Middle frontal gyrus (tissue), 1 donor: ENCODE data around the gene OTUD5.

Experiments used
- DNase-seq: peaks from one replicate; pipeline ENCODE4 v3.0.0-alpha.2; 2015; ENCODE audit warnings: low spot score; ENCODE audit errors: extremely low spot score

OTUD5 gene

GRCh38 chrX:48972220-48973164 lies 15.1 kb upstream of the OTUD5 start:
- no peak for DNase-seq

GRCh38 chrX:48971249-48972219 lies 14.1 kb upstream of the OTUD5 start, which contains the start of gene KCND1:
TSS of gene KCND1 (minus strand) at chrX:48971844. CDS start at chrX:48970271, 1,573 bp downstream.
- DNase-seq, result no peak

GRCh38 chrX:48969471-48969870 lies 12.1 kb upstream of the OTUD5 start:
- no peak for DNase-seq

DNA sequence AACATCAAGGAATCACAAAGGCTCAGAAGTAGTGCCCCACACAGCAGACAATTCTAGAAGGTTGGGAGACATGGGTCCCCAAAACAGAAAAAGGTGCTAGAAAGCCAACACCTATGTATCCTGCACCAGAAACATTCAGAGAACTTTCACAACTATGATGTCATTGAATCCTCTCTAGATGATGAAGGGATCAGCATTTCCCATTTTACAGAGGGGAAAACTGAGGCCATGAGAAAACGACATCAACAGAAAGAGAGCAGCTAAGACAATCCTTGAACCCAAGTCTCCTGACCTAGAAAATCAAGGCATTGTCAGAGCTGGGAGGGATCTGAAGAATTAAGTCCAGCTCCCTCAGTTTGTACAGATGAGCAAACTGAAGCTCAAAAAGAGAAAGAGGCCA lies 11.0 kb upstream of the OTUD5 start:
- no peak for DNase-seq

DNA sequence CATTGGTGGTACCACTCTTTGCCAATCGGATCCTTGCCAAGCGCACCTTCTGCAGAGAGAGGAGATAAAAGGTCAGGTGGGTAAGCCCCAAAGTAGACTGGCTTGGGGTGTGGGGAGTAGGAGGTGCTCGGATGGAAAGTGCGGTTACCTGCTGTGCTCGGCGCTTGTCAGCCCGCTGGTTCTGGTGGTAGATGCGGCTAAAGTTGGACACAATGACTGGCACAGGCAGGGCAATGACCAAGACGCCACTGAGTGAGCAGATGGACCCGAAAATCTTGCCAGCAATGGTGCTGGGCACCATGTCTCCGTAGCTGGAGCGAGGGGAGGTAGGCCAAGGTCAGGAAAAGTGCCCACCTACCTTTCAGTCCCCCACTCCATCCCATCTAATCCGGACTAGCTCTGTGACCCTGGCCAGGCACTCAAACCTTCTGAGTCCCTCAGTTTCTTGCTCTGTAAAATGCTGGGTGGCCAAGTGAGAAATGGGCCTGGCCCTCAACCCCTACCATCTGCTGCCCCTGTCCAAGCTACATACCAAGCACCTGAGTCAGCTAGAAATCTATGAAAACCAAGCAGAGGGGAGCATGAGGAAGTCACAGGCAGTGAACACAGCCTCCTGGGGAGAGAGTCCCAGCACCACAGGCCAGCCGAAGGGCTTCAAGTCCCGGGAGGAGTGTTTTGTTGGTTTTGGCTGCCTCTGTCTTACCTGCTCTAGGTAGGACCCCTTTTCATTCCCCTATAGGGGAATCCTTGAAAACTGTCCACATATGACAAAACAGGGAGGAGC lies 9.6 kb upstream of the OTUD5 start:
- no peak for DNase-seq

GRCh38 chrX:48965959-48966358 lies 8.6 kb upstream of the OTUD5 start:
- DNase-seq, result no peak

DNA sequence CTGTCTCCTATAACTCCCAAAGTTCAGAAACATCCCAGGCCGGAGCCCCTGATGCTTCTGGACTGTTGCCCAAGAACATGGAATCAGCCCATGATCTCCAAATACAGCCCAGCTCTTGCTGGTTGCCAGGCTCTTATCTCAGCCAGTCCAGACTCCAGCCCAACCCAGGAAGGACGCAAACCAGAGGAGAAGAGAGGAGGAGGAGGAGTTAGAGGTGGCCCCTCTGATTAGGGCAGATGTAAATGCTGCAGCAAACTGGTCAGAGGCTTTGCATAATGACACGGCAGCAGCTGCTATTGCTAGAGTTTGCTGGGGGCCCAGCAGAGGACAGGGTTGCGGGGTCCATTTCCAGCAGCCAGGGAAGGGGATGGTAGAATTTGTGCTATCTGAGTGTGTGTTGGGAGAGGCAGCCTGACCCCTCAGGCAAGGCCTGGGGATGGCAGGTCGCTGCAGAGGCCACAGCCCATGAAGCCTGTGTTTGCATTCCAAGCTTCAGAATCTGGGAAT lies 4.2 kb upstream of the OTUD5 start:
- no peak for DNase-seq

DNA sequence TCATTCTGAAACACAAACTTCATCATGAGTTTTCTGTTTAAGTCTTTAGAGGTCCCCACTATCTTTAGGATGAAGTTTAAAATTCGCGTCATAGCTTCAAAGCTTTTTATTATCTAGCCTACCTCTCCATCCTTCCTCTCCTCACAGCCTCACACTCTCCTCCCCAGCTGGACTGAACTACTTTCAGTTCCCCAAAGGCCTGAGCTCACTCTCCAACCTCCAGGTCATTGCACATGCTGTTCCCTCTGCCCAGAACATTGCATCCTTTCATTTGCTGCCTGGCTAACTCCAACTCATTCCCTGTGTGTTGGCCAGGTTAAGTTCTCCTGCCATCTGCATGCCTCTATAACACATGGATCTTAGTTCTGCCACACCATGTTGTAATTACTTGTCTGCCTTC lies 2.9 kb upstream of the OTUD5 start:
- no peak for DNase-seq

DNA sequence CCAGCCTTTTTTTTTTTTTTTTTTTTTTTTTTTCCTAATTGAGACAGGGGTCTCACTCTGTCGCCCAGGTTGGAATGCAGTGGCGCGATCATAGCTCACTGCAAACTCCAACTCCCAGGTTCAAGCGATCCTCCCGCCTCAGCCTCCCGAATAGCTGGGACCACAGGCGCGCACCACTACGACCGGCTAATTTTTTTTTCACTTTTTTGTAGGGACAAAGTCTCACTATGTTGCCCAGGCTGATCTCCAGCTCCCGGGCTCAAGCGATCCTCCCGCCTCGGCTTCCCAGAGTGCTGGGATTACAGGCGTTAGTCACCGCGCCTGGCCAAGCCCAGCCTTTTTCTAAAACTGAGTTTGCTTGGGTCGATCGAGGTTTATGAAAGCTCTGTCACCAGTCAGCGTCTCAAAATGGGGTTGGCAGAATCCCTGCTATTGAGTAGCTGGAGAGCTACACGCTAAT lies 1.3 kb upstream of the OTUD5 start:
- DNase-seq, result no peak

DNA sequence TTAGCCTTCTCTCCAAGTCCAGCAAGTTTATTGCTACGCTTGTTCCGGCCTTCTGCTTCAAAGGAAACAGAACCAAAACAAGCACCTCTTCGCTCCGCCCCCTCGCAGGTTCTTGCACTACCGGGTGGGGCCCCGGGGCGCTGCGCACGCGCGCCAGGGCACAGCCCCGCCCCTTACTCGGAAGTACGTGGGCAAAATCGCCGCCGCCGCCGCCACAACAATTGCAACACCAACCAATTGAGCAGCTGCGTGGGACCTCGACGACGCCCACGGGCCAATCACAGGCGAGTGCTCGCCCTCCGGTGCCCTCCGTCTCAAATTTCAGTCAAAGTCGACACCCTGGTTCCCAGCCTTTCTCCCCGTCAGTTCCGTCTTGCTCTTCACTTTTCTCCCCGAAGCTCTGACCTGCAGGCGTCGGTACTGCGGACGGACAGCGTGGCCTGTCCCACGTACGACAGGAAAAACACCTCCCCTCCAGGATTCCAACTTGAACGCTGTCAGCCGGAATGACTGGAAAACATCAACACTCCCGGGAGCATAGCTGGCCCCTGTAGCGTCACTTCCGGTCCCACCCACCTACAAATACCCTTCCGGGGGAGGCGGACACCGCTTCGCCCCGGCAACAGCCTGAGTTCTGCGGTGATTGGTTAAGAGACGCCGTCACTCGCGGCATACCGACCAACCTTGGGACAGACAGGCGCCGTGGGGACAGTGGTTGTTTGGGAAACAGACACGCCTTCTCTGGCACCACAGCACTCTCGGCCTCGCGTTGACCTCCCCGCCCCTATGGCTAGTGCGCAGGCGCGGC lies 624 bp upstream of the OTUD5 start:
- DNase-seq, result peak; percentile 87

GRCh38 chrX:48956728-48957414 lies 536 bp downstream of the OTUD5 start:
- no peak for DNase-seq

- no peak for DNase-seq
Measured at GRCh38 chrX:48948589-48948988, 8.8 kb downstream of the OTUD5 start.

GRCh38 chrX:48945517-48946348 lies 11.7 kb downstream of the OTUD5 start:
- no peak for DNase-seq

- DNase-seq, result no peak
Measured at GRCh38 chrX:48942895-48943294, 14.5 kb downstream of the OTUD5 start.

DNA sequence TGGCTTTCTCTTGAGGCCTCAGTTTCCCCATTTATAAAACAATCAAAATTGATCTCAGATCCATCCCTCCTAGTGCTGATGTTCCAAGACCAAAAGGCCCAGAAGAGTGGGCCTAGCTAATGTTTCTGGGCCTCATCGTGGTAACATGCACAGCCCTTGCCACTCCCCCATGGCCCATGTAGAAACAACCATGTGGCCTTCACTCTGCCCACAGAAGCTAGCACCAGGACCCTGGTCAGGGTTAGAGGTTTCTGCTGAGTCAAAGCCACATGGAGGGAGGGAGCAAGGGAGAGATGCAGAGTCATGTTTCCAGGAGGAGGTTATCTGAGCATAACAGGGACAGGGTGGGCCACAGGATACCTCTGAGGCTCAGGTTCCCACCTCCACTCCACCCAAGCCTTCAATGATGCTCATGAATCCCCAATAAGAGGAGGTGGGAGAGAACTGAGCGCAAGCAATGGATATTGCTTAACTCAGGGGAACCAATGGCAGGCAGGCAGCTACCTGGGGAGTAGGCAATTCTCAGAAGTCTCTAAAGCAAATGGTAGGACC lies 16.9 kb downstream of the OTUD5 start:
- no peak for DNase-seq

DNA sequence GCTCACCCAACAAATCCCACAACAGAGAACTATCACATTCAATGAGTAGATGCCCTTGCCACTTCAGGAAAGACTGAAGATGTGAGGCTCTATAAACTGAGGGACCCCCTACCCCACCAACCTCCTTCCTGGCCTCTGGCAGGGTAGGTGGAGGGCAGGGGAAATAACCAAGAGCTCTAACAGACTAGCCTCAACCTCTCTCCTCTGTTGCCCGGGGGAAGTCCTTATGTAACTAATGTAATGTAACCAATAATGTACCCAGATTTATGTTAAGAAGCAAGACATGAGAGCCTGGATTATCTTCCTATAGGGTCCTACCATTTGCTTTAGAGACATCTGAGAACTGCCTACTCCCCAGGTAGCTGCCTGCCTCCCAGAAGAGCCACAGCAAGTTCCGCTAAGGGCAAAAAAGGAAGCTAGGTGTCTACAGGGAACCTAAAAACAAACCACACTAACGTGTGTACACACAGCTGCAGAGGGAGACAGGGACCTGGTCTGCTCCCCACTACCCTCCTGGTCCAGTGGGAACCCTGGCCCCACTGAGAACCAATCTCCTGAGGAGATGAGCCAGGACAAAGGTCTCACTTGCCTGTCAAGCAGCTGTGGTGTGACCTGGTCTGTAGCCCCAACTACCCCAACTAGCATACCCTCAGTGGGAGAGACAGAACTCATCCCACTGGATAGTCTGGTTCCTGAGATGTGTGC lies 17.7 kb downstream of the OTUD5 start:
- DNase-seq, result no peak

- DNase-seq, result no peak
Measured at GRCh38 chrX:48938721-48939425, 18.5 kb downstream of the OTUD5 start.
